ENCODE data around the gene WNT5B. TPM values are rescaled to one million over a fixed set of nuclear protein-coding genes. Genes with fewer than 3 reads are reported as not detected.

The WNT5B gene
- total and polyA plus RNA-seq, 9 of the 15 experiments (the other 6 are each of a cell fraction or from before 2014, with no cell fraction given) = 0.42 to 16.8 (median 5.4) TPM

- Histone ChIP-seq H3K9me3 (replicated peaks; ENCODE audit: control insufficient read depth, insufficient read depth, low read depth, low read length) (no peaks in the 10 kb centered on the region), H4K20me1 (replicated peaks; ENCODE audit: control insufficient read depth, insufficient read depth, low read length) (no peaks in the 10 kb centered on the region), H3K4me1 (replicated peaks in 1 of 2; ENCODE audit: control insufficient read depth in 2 of 2, insufficient read depth in 2 of 2, low read length in 2 of 2) (peaks cover 14 to 23% of the 10 kb centered on the region in 2 experiments; a peak in 3 of 5 replicates), H3K4me2 (ENCODE audit: insufficient read depth, low read length) (no peak overlapping the region), H3K27me3 (ENCODE audit: control insufficient read depth in 2 of 2, insufficient read depth in 2 of 2, low read length in 2 of 2) (no peaks in the 10 kb centered on the region), H3K27ac (ENCODE audit: extremely low read depth, low read depth, low read length) (no peak overlapping the region), H3K9me1 (ENCODE audit: control insufficient read depth, insufficient read depth, low read length) (no peaks in the 10 kb centered on the region), H3K4me3 (no peak overlapping the region), H2AFZ (ENCODE audit: low read depth, low read length) (no peak overlapping the region), H3K79me2 (ENCODE audit: control insufficient read depth, insufficient read depth, low read length) (no peaks in the 10 kb centered on the region), H3K9ac (ENCODE audit: insufficient read depth in 1 of 2, low read depth in 2 of 2, low read length in 2 of 2) (no peak overlapping the region), H3K36me3 (ENCODE audit: control insufficient read depth, insufficient read depth, low read length) (no peaks in the 10 kb centered on the region)
- POLR2A ChIA-PET = interaction anchor here (0.6 to 1.9 kb wide), 2 partner anchors 18 to 675 kb away, joined by 3 to 5 read pairs; partner anchors contain the start of gene FBXL14
- no TSS peak for BruUV-seq (replicated peaks)
- in situ Hi-C loops (cut with MboI) = no loop called here
- DNase-seq (ENCODE audit: extremely low read depth in 1 of 4, low spot score in 3 of 4) = no peak
- intact Hi-C loops (cut with micrococcal nuclease) = no loop called here
- FAIRE-seq = no peak
- WGBS (ENCODE audit: insufficient coverage, low coverage, missing lambda C conversion rate) = 65% methylated on average over 12 of the region's 13 CpGs
- TF ChIP-seq ERF (CRISPR knock-in tag; IDR thresholded peaks at IDR 0.05) = no peak
- TF ChIP-seq TARDBP (IDR thresholded peaks at IDR 0.05) = no peak
- TF ChIP-seq, protein P1, sequence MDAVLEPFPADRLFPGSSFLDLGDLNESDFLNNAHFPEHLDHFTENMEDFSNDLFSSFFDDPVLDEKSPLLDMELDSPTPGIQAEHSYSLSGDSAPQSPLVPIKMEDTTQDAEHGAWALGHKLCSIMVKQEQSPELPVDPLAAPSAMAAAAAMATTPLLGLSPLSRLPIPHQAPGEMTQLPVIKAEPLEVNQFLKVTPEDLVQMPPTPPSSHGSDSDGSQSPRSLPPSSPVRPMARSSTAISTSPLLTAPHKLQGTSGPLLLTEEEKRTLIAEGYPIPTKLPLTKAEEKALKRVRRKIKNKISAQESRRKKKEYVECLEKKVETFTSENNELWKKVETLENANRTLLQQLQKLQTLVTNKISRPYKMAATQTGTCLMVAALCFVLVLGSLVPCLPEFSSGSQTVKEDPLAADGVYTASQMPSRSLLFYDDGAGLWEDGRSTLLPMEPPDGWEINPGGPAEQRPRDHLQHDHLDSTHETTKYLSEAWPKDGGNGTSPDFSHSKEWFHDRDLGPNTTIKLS (IDR thresholded peaks at IDR 0.05; ENCODE audit: borderline replicate concordance, low read depth) = no peak
- TF ChIP-seq ATF1 (CRISPR knock-in tag; IDR thresholded peaks at IDR 0.05) = no peak
- no peak for TF ChIP-seq ATF1 (tag; IDR thresholded peaks at IDR 0.05)
- no peak for TF ChIP-seq ZNF277 (CRISPR knock-in tag; IDR thresholded peaks at IDR 0.05; ENCODE audit: borderline replicate concordance)
- 0 out of 2 replicates have a peak, but pooled peaks have one; percentile 14 for TF ChIP-seq CEBPB (tag; IDR thresholded peaks at IDR 0.05)
- TF ChIP-seq ARID3B (CRISPR knock-in tag; IDR thresholded peaks at IDR 0.05; ENCODE audit: borderline replicate concordance) = no peak
- CTCF ChIA-PET (ENCODE audit: low intra/inter-chr PET ratio) = no interaction called here
- ATAC-seq = no peak
Observed at GRCh38 chr12:1611803-1612572, 17.0 kb upstream of the WNT5B start.

All from K562 (cell line).